PC-3 (cell line): ENCODE measurements around the gene SDK1. TPM values are rescaled to one million over a fixed set of nuclear protein-coding genes. Genes with fewer than 3 reads are reported as not detected.

Experiments used
- ATAC-seq: fragments of 200-7000 bp; cut with Tn5 transposase; 2 replicates; pipeline ENCODE4 v1.9.1; 2020; ENCODE audit warnings: mild to moderate bottlenecking, moderate library complexity
- BruUV-seq: library from RNA; stranded (reverse); fragments of 400-500 nt; replicated peaks from 2 replicates; lab custom pipeline; 2021; lab: Mats Ljungman, UMichigan
- CTCF ChIA-PET: fragments of 300-600 bp; sonication (Branson Sonifier 250); formaldehyde crosslinking; loops from one replicate; lab custom pipeline; 2022; ENCODE audit warnings: antibody characterized with exemption; lab: Charles Lee
- POLR2A ChIA-PET: fragments of 300-600 bp; sonication (Branson Sonifier 250); formaldehyde crosslinking; loops from one replicate; lab custom pipeline; 2022; ENCODE audit warnings: antibody characterized with exemption; ENCODE audit not compliant: unreplicated experiment; lab: Charles Lee
- DNase-seq: peaks from one replicate; pipeline ENCODE4 v3.0.0-alpha.2; 2015
- H2AFZ ChIP-seq: fragments of 300-600 bp; sonication (generic); 2 replicates; pipeline ENCODE4 v1.6.0; 2016; ENCODE audit warnings: antibody characterized with exemption, low read length
- H3F3A ChIP-seq: fragments of 300-600 bp; sonication (generic); one replicate; pipeline ENCODE4 v1.6.0; 2017; ENCODE audit warnings: antibody characterized with exemption, low read length, control low read depth, mild to moderate bottlenecking; ENCODE audit not compliant: unreplicated experiment
- H3K27ac ChIP-seq: fragments of 300-600 bp; sonication (generic); 2 replicates; pipeline ENCODE4 v1.5.1; 2016; ENCODE audit warnings: mild to moderate bottlenecking, low read length
- H3K27me3 ChIP-seq: fragments of 300-600 bp; sonication (generic); 2 replicates; pipeline ENCODE4 v1.6.1; 2016; ENCODE audit warnings: low read length, mixed read lengths
- H3K36me3 ChIP-seq: fragments of 300-600 bp; sonication (generic); 2 replicates; pipeline ENCODE4 v1.6.1; 2016; ENCODE audit warnings: low read depth, mixed run types, low read length, mixed read lengths
- H3K4me1 ChIP-seq: fragments of 300-600 bp; sonication (generic); 2 replicates; pipeline ENCODE4 v1.5.1; 2016; ENCODE audit warnings: low read length; ENCODE audit not compliant: insufficient read depth
- H3K4me2 ChIP-seq: fragments of 300-600 bp; sonication (generic); 2 replicates; pipeline ENCODE4 v1.6.0; 2016; ENCODE audit warnings: low read length
- H3K4me3 ChIP-seq: fragments of 300-600 bp; sonication (generic); 2 replicates; pipeline ENCODE4 v1.5.1; 2016; ENCODE audit warnings: mild to moderate bottlenecking, low read length, mixed read lengths
- H3K79me2 ChIP-seq: fragments of 300-600 bp; sonication (generic); 2 replicates; pipeline ENCODE4 v1.6.1; 2017; ENCODE audit warnings: low read length, mixed read lengths
- H3K9ac ChIP-seq: fragments of 300-600 bp; sonication (generic); 2 replicates; pipeline ENCODE4 v1.6.0; 2016; ENCODE audit warnings: mild to moderate bottlenecking, low read length
- H3K9me2 ChIP-seq: fragments of 300-600 bp; sonication (generic); replicated peaks from 2 replicates; pipeline ENCODE4 v1.6.1; 2016; ENCODE audit warnings: mixed run types, low read length, mixed read lengths
- H3K9me3 ChIP-seq: fragments of 300-600 bp; sonication (generic); 2 replicates; pipeline ENCODE4 v1.6.1; 2016; ENCODE audit warnings: low read length, mixed read lengths
- H4K20me1 ChIP-seq: fragments of 300-600 bp; sonication (generic); 2 replicates; pipeline ENCODE4 v1.6.1; 2016; ENCODE audit warnings: low read length, mixed read lengths
- EZH2 ChIP-seq: fragments of 300-600 bp; sonication (generic); IDR thresholded peaks from one replicate; pipeline ENCODE4 v1.6.1; 2017; ENCODE audit warnings: antibody characterized with exemption, mild to moderate bottlenecking, low read length; ENCODE audit not compliant: unreplicated experiment
- EZH2phosphoT487 ChIP-seq: fragments of 300-600 bp; sonication (generic); IDR thresholded peaks from 2 replicates; pipeline ENCODE4 v1.6.1; 2018; ENCODE audit warnings: mild to moderate bottlenecking, antibody characterized with exemption, low read length, borderline replicate concordance
- intact Hi-C: fragments of 100-400 bp; cut with micrococcal nuclease; formaldehyde crosslinking; loops from 2 replicates; pipeline ENCODE4 v1.9.0; 2023
- total RNA-seq: library from RNA; depleted of rRNA; stranded (reverse); fragments of >200 nt; gene quantifications from 2 replicates; pipeline ENCODE4 v1.2.3, GENCODE V29; 2014
- TF ChIP-seq, protein P1 (sequence below): fragments of 300-600 bp; sonication (generic); conservative IDR thresholded peaks from 2 replicates; pipeline ENCODE4 v1.5.1; 2017; ENCODE audit warnings: antibody characterized with exemption, low read depth, mild to moderate bottlenecking, low read length

SDK1 gene
- total RNA-seq, 1 experiment from 2014 or later, result 2.8 TPM

DNA sequence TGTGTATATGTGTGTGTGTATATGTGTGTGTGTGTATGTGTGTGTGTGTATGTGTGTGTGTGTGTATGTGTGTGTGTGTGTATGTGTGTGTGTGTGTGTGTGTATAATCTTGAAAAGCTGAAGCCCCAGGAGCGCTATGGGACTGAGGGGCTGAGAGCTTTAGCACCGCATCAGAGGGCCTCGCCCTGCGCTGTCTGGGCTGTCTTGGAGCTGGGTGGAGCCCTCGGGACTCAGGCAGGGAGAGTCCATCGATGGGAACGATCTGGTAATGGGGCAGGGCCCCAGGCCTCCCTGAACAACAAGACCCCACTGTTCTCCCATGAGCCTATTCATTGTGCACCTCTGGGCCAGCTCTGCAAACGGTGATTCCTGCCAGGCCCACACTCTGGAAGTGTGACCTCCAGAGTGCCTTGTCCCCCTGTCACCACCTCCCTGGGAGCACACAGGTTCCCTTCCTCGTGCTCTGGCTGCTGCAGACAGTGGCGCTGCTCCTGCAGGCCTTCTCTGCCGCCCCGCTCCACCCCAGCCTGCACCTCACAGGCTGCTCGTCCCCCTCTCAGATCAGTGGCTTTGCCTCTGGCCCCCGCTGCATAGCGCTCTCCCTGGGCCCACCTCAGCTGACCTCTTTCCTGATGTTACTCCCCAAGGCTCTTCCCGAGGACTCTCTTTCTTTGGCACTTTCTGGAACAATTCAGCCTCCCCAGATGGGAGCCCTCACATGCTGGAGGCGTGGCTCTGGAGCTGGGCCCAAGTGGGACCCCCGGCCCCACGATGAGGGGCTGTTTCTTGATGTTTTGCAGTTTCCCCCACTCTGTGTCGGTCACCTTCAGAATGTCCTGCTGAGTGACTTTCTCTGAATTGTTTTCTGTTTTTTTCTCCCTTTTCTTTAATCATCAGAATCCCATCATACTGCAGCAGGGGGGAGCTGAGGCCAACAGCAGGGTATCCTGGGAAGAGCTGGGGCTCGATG lies 838.9 kb downstream of the SDK1 start:
- ATAC-seq (no peak), DNase-seq (no peak)
- H3K9ac ChIP-seq, result no peak overlapping the region
- H3K4me2 ChIP-seq, result no peak overlapping the region
- H3K4me1 ChIP-seq, result no peaks in the 10 kb centered on the region
- TF ChIP-seq EZH2phosphoT487, result no peak
- TF ChIP-seq EZH2, result no peak
- TF ChIP-seq, protein P1, sequence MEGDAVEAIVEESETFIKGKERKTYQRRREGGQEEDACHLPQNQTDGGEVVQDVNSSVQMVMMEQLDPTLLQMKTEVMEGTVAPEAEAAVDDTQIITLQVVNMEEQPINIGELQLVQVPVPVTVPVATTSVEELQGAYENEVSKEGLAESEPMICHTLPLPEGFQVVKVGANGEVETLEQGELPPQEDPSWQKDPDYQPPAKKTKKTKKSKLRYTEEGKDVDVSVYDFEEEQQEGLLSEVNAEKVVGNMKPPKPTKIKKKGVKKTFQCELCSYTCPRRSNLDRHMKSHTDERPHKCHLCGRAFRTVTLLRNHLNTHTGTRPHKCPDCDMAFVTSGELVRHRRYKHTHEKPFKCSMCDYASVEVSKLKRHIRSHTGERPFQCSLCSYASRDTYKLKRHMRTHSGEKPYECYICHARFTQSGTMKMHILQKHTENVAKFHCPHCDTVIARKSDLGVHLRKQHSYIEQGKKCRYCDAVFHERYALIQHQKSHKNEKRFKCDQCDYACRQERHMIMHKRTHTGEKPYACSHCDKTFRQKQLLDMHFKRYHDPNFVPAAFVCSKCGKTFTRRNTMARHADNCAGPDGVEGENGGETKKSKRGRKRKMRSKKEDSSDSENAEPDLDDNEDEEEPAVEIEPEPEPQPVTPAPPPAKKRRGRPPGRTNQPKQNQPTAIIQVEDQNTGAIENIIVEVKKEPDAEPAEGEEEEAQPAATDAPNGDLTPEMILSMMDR, result no peak
- CTCF ChIA-PET, result no interaction called here
- no peaks in the 10 kb centered on the region for H3K79me2 ChIP-seq
- no peak overlapping the region for H3K27ac ChIP-seq
- no peak overlapping the region for H3K4me3 ChIP-seq
- intact Hi-C loops, result no loop called here
- H3K9me3 ChIP-seq, result no peaks in the 10 kb centered on the region
- H3K36me3 ChIP-seq, result no peaks in the 10 kb centered on the region
- no peaks in the 10 kb centered on the region for H4K20me1 ChIP-seq
- no peaks in the 10 kb centered on the region for H3F3A ChIP-seq
- H2AFZ ChIP-seq, result no peak overlapping the region
- no TSS peak for BruUV-seq
- H3K9me2 ChIP-seq, result no peaks in the 10 kb centered on the region
- POLR2A ChIA-PET, result no interaction called here
- no peaks in the 10 kb centered on the region for H3K27me3 ChIP-seq

DNA sequence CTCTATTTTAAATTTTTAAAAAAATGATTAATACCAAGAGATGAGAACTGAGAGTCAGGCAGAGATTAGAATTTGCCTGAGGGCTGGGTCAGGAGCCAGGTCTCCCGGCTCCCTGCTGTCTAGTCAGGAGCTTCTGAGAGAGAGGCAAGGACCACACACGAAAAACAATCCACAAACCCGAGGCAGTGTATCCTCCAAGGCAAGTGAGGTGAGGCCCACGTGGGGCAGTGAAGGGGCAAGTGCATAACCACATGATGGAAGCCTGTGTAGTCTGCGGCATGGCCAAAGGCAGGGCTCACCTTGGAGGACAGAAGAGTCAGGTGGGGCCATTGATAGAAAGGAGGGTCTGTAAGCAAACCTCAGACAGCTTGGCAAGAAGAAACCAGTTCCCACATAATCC lies 839.9 kb downstream of the SDK1 start:
- H3K9me3 ChIP-seq, result no peaks in the 10 kb centered on the region
- no peak for ATAC-seq
- BruUV-seq, result no TSS peak
- DNase-seq, result no peak
- no peaks in the 10 kb centered on the region for H3K36me3 ChIP-seq
- H3F3A ChIP-seq, result no peaks in the 10 kb centered on the region
- H3K9me2 ChIP-seq, result no peaks in the 10 kb centered on the region
- H3K27ac ChIP-seq, result no peak overlapping the region
- no peaks in the 10 kb centered on the region for H3K27me3 ChIP-seq
- no peak overlapping the region for H2AFZ ChIP-seq
- H4K20me1 ChIP-seq, result no peaks in the 10 kb centered on the region
- no peaks in the 10 kb centered on the region for H3K79me2 ChIP-seq
- H3K9ac ChIP-seq, result no peak overlapping the region
- TF ChIP-seq, protein P1, result no peak
- no peak for TF ChIP-seq EZH2phosphoT487
- TF ChIP-seq EZH2, result no peak
- H3K4me2 ChIP-seq, result no peak overlapping the region
- intact Hi-C loops, result no loop called here
- POLR2A ChIA-PET, result no interaction called here
- no peaks in the 10 kb centered on the region for H3K4me1 ChIP-seq
- CTCF ChIA-PET, result no interaction called here
- no peak overlapping the region for H3K4me3 ChIP-seq

DNA sequence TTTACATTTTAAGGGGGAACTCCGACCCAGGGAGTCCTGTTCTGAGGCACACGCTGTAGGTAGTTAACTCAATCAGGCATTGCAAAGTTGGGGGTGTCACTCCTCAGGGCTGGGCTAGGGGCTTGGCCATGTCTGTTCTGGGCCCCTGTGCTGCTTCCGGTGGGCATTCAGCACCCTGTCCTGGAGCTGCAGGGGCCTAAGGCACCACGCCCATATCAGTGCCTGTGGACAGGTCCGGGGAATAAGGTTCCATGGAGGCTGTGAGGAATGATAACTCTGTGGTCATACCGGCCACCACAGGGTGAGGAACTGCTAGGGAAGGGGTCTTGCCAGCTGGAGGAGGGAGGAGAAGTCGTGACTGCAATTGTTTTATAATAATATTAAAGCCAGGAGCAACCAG lies 842.0 kb downstream of the SDK1 start:
- CTCF ChIA-PET, result no interaction called here
- Histone ChIP-seq H3K9ac (no peak overlapping the region), H3K4me1 (no peaks in the 10 kb centered on the region), H3K9me3 (no peaks in the 10 kb centered on the region), H3K9me2 (no peaks in the 10 kb centered on the region), H3K4me2 (no peak overlapping the region), H3F3A (no peaks in the 10 kb centered on the region), H2AFZ (no peak overlapping the region), H3K36me3 (no peaks in the 10 kb centered on the region), H3K27ac (no peak overlapping the region), H3K27me3 (no peaks in the 10 kb centered on the region), H4K20me1 (no peaks in the 10 kb centered on the region), H3K79me2 (no peaks in the 10 kb centered on the region), H3K4me3 (no peak overlapping the region)
- POLR2A ChIA-PET, result no interaction called here
- intact Hi-C loops, result no loop called here
- no TSS peak for BruUV-seq
- DNase-seq (no peak), ATAC-seq (no peak)
- TF ChIP-seq EZH2 (no peak), EZH2phosphoT487 (no peak)
- TF ChIP-seq, protein P1, result no peak
